ENCODE data around the gene VAV2.

The VAV2 gene

GRCh38 chr9:133792721-133793470 lies 199.2 kb downstream of the VAV2 start:
- DNase-seq = peak; percentile 0 to 56 (median 15)

GRCh38 chr9:133791735-133792649 lies 200.1 kb downstream of the VAV2 start:
- no peak for DNase-seq

GRCh38 chr9:133791069-133791468 lies 201.1 kb downstream of the VAV2 start:
- DNase-seq = no peak

GRCh38 chr9:133789778-133790177 lies 202.3 kb downstream of the VAV2 start:
- no peak for DNase-seq

GRCh38 chr9:133788819-133789717 lies 203.1 kb downstream of the VAV2 start:
- peak in 1 of 3 experiments; percentile 8 for DNase-seq

GRCh38 chr9:133788045-133788818 lies 203.9 kb downstream of the VAV2 start:
- no peak for DNase-seq

- DNase-seq = no peak
Measured at GRCh38 chr9:133787754-133788025, 204.4 kb downstream of the VAV2 start.

GRCh38 chr9:133786907-133787753 lies 205.0 kb downstream of the VAV2 start:
- no peak for DNase-seq

- no peak for DNase-seq
Measured at GRCh38 chr9:133786371-133786753, 205.8 kb downstream of the VAV2 start.

GRCh38 chr9:133785753-133786370 lies 206.3 kb downstream of the VAV2 start:
- no peak for DNase-seq

- no peak for DNase-seq
Measured at GRCh38 chr9:133784731-133785561, 207.2 kb downstream of the VAV2 start.

- DNase-seq = no peak
Measured at GRCh38 chr9:133783331-133783731, 208.8 kb downstream of the VAV2 start.

- DNase-seq = peak; percentile 25 to 74 (median 45)
Measured at GRCh38 chr9:133782157-133783130, 209.7 kb downstream of the VAV2 start.

GRCh38 chr9:133781828-133782135 lies 210.3 kb downstream of the VAV2 start:
- DNase-seq = no peak

GRCh38 chr9:133780962-133781827 lies 210.9 kb downstream of the VAV2 start:
- no peak for DNase-seq

- DNase-seq = no peak
Measured at GRCh38 chr9:133780404-133780945, 211.6 kb downstream of the VAV2 start.
